Testis (tissue), 2 donors: ENCODE measurements around the gene PLA2G4E.

Source experiments
- POLR2A ChIP-seq: fragments of 450-650 bp; IDR thresholded peaks from one replicate; pipeline ENCODE4 v1.6.1; 2017; ENCODE audit warnings: antibody characterized with exemption, mild to moderate bottlenecking, moderate library complexity
- TF ChIP-seq, protein P1 (sequence below), 3 experiments: fragments of 450-650 bp in 2 of 3; fragments of 200-600 bp in 1 of 3; sonication (generic) in 1 of 3; IDR thresholded peaks; one replicate each; pipeline ENCODE4 v1.5.1; 2016 to 2019; ENCODE audit warnings: antibody characterized with exemption in 3 of 3, mild to moderate bottlenecking in 2 of 3, moderate library complexity in 1 of 3

DNA sequence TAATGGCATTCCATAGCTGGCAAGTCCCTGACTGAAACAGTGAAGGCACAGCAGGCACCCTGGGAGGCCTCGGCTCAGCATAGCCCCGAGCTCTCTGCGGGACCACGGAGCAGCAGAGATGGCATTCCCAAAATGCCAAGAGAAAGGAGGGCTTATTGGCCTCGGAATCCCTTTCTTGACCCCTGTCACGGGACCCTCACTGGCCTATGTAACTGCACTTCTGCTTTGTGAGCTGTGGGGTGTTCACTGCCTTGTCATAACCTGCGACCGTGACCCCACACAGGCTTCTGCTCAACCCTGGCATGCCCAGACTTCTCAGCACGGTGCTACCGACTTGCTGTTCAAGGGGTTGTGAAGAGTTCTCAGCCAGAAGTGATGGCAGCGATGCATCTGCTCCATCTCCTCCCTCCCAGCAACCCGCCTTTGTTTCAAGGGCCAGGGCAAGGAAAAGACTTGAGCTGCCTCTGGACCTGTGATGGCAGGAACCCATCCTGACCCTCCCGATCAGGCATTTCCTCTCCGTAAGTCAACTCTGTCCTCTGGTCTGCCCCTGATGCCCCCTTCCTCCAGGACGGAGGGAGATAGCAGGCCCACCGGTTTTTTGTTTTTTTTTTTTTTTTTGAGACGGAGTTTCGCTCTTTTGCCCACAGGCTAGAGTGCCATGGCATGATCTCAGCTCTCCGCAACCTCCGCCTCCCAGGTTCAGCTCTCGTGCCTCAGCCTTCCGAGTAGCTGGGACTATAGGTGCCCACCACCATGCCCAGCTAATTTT lies 79.0 kb downstream of the PLA2G4E start:
- TF ChIP-seq, protein P1, sequence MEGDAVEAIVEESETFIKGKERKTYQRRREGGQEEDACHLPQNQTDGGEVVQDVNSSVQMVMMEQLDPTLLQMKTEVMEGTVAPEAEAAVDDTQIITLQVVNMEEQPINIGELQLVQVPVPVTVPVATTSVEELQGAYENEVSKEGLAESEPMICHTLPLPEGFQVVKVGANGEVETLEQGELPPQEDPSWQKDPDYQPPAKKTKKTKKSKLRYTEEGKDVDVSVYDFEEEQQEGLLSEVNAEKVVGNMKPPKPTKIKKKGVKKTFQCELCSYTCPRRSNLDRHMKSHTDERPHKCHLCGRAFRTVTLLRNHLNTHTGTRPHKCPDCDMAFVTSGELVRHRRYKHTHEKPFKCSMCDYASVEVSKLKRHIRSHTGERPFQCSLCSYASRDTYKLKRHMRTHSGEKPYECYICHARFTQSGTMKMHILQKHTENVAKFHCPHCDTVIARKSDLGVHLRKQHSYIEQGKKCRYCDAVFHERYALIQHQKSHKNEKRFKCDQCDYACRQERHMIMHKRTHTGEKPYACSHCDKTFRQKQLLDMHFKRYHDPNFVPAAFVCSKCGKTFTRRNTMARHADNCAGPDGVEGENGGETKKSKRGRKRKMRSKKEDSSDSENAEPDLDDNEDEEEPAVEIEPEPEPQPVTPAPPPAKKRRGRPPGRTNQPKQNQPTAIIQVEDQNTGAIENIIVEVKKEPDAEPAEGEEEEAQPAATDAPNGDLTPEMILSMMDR (IDR thresholded peaks at IDR 0.05): no peak
- TF ChIP-seq POLR2A: no peak
